Panc1 (cell line): ENCODE results near the gene TMEM269.

Source experiments
- CTCF ChIP-seq: fragments of 450-650 bp; IDR thresholded peaks from 2 replicates; pipeline ENCODE4 v1.5.1; 2017; ENCODE audit warnings: mild to moderate bottlenecking
- REST ChIP-seq, 2 experiments: IDR thresholded peaks; 2 replicates each; pipeline ENCODE4 v1.6.1; 2011 to 2012; ENCODE audit warnings: low read depth in 2 of 2, control low read depth in 1 of 2, low read length in 1 of 2, mild to moderate bottlenecking in 1 of 2, moderate library complexity in 1 of 2; ENCODE audit not compliant: insufficient read depth in 1 of 2

GRCh38 chr1:42841440-42842147, 56.8 kb downstream of the TMEM269 start:
- no peak for TF ChIP-seq CTCF
- TF ChIP-seq REST (IDR thresholded peaks at IDR 0.05; ENCODE audit: insufficient read depth in 1 of 2, low read depth in 2 of 2, low read length in 1 of 2): no peak
